ENCODE data around the gene BCKDHB. TPM values are rescaled to one million over a fixed set of nuclear protein-coding genes. Genes with fewer than 3 reads are reported as not detected.
A peak's percentile ranks its signal among the peaks of the same experiment; 100 is the strongest.

Gene BCKDHB
- polyA plus RNA-seq, 1 of the 3 experiments (the other 2 are of a cell fraction): 19.9 TPM

DNA sequence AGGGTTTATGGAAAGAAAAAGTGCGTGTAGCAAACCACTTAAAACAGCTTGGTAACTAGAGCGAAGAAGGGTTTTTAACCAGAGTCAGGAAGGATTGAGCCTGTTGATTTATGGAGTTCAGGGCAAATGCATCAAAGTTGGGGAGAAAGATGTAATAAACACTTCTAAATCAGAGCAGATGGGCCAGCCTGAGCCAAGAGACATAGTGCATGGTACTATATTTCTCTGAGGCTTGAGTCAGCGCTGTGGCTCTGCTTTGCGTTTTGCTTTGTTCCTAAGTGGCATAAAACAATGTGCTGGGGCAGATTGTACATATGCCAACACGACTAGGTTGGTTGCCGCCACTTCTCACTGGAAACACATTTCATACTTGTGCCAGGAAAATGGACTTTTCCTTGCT is 111.3 kb downstream of the BCKDHB start (continued):
- TF ChIP-seq POLR2AphosphoS5 (IDR thresholded peaks at IDR 0.05; ENCODE audit: low read depth, low read length) (no peak), FOSL2 (IDR thresholded peaks at IDR 0.05; ENCODE audit: borderline replicate concordance, low read depth) (peak; percentile 15; the same call in 1 of the 2 replicates), CHD2 (IDR thresholded peaks at IDR 0.05; ENCODE audit: low read length, partially characterized antibody) (no peak), TEAD4 (IDR thresholded peaks at IDR 0.05; ENCODE audit: borderline replicate concordance, insufficient read depth) (no peak), FOXJ3 (CRISPR knock-in tag; IDR thresholded peaks at IDR 0.05) (no peak), EP300 (IDR thresholded peaks at IDR 0.05; ENCODE audit: borderline replicate concordance in 1 of 2, low read depth in 1 of 2, low read length in 1 of 2) (peak in 1 of 2 experiments; percentile 20; a peak in 1 of 4 replicates), GABPA (IDR thresholded peaks at IDR 0.05; ENCODE audit: low read depth) (no peak)
- TF ChIP-seq, protein P1, sequence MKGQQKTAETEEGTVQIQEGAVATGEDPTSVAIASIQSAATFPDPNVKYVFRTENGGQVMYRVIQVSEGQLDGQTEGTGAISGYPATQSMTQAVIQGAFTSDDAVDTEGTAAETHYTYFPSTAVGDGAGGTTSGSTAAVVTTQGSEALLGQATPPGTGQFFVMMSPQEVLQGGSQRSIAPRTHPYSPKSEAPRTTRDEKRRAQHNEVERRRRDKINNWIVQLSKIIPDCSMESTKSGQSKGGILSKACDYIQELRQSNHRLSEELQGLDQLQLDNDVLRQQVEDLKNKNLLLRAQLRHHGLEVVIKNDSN (IDR thresholded peaks at IDR 0.05; ENCODE audit: borderline replicate concordance, low read depth): no peak

DNA sequence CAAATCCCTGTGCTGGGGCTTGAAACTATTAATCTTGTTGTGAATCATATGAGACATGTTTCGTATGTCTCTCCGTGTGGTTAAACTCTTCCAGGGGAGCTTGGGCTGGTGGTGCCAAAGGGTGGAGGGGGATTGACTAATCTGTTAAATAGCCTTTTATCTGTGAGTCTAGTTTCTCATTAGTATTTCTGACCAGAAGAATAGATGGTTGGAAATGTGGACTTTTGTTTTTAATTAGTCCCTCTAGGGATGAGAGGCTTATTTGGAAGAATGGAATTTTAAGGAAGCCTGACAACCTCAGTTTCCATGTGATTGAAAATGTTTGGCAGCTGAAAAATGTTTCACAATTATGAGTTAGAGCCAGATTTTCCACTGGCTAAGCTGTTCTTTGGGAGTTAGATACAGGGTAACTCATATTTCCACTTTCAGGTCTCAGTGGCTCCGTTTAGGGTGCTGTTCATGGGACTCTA is 117.3 kb downstream of the BCKDHB start:
- CTCF ChIA-PET: interaction anchor here (1.8 kb wide), 1 partner anchor 9 kb away, joined by 10 read pairs; no protein-coding TSS in a partner anchor
- POLR2A ChIA-PET: no interaction called here
- TF ChIP-seq SIN3A (IDR thresholded peaks at IDR 0.05; ENCODE audit: borderline replicate concordance, low read depth, low read length): no peak
- no peak for TF ChIP-seq NRF1 (IDR thresholded peaks at IDR 0.05; ENCODE audit: low read depth, low read length)
- TF ChIP-seq, protein P1 (IDR thresholded peaks at IDR 0.05; ENCODE audit: borderline replicate concordance, low read depth): no peak
- TF ChIP-seq, protein P2, sequence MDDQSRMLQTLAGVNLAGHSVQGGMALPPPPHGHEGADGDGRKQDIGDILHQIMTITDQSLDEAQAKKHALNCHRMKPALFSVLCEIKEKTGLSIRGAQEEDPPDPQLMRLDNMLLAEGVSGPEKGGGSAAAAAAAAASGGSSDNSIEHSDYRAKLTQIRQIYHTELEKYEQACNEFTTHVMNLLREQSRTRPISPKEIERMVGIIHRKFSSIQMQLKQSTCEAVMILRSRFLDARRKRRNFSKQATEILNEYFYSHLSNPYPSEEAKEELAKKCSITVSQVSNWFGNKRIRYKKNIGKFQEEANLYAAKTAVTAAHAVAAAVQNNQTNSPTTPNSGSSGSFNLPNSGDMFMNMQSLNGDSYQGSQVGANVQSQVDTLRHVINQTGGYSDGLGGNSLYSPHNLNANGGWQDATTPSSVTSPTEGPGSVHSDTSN (IDR thresholded peaks at IDR 0.05): no peak
- TF ChIP-seq, protein P3, sequence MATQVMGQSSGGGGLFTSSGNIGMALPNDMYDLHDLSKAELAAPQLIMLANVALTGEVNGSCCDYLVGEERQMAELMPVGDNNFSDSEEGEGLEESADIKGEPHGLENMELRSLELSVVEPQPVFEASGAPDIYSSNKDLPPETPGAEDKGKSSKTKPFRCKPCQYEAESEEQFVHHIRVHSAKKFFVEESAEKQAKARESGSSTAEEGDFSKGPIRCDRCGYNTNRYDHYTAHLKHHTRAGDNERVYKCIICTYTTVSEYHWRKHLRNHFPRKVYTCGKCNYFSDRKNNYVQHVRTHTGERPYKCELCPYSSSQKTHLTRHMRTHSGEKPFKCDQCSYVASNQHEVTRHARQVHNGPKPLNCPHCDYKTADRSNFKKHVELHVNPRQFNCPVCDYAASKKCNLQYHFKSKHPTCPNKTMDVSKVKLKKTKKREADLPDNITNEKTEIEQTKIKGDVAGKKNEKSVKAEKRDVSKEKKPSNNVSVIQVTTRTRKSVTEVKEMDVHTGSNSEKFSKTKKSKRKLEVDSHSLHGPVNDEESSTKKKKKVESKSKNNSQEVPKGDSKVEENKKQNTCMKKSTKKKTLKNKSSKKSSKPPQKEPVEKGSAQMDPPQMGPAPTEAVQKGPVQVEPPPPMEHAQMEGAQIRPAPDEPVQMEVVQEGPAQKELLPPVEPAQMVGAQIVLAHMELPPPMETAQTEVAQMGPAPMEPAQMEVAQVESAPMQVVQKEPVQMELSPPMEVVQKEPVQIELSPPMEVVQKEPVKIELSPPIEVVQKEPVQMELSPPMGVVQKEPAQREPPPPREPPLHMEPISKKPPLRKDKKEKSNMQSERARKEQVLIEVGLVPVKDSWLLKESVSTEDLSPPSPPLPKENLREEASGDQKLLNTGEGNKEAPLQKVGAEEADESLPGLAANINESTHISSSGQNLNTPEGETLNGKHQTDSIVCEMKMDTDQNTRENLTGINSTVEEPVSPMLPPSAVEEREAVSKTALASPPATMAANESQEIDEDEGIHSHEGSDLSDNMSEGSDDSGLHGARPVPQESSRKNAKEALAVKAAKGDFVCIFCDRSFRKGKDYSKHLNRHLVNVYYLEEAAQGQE (IDR thresholded peaks at IDR 0.05; ENCODE audit: low read depth, low read length): no peak
- TF ChIP-seq SMC3 (IDR thresholded peaks at IDR 0.05; ENCODE audit: low read depth, low read length): no peak
- TF ChIP-seq TCF12 (IDR thresholded peaks at IDR 0.05): 0 out of 2 replicates have a peak, but pooled peaks have one; percentile 19
- no peak for TF ChIP-seq EZH2phosphoT487 (IDR thresholded peaks at IDR 0.05; ENCODE audit: borderline replicate concordance, low read depth)
- TF ChIP-seq FOSL2 (IDR thresholded peaks at IDR 0.05; ENCODE audit: borderline replicate concordance, low read depth): peak; percentile 7; the same call in 1 of the 2 replicates
- TF ChIP-seq, protein P4, sequence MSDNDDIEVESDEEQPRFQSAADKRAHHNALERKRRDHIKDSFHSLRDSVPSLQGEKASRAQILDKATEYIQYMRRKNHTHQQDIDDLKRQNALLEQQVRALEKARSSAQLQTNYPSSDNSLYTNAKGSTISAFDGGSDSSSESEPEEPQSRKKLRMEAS (IDR thresholded peaks at IDR 0.05; ENCODE audit: low read depth): no peak
- TF ChIP-seq TAF1 (IDR thresholded peaks at IDR 0.05; ENCODE audit: borderline replicate concordance, low read depth, low read length): no peak
- no peak for TF ChIP-seq FOXM1 (IDR thresholded peaks at IDR 0.05; ENCODE audit: low read depth)
- TF ChIP-seq, protein P5, sequence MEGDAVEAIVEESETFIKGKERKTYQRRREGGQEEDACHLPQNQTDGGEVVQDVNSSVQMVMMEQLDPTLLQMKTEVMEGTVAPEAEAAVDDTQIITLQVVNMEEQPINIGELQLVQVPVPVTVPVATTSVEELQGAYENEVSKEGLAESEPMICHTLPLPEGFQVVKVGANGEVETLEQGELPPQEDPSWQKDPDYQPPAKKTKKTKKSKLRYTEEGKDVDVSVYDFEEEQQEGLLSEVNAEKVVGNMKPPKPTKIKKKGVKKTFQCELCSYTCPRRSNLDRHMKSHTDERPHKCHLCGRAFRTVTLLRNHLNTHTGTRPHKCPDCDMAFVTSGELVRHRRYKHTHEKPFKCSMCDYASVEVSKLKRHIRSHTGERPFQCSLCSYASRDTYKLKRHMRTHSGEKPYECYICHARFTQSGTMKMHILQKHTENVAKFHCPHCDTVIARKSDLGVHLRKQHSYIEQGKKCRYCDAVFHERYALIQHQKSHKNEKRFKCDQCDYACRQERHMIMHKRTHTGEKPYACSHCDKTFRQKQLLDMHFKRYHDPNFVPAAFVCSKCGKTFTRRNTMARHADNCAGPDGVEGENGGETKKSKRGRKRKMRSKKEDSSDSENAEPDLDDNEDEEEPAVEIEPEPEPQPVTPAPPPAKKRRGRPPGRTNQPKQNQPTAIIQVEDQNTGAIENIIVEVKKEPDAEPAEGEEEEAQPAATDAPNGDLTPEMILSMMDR (IDR thresholded peaks at IDR 0.05): no peak
- no peak for TF ChIP-seq JUND (IDR thresholded peaks at IDR 0.05)
- TF ChIP-seq TEAD4 (IDR thresholded peaks at IDR 0.05; ENCODE audit: borderline replicate concordance, insufficient read depth): no peak
- TF ChIP-seq RAD21 (IDR thresholded peaks at IDR 0.05; ENCODE audit: low read length): no peak
- TF ChIP-seq EP300 (IDR thresholded peaks at IDR 0.05; ENCODE audit: borderline replicate concordance in 1 of 2, low read depth in 1 of 2, low read length in 1 of 2): no peak
- no peak for TF ChIP-seq RXRA (IDR thresholded peaks at IDR 0.05; ENCODE audit: borderline replicate concordance, low read depth)
- TF ChIP-seq NFIC (IDR thresholded peaks at IDR 0.05; ENCODE audit: borderline replicate concordance): 0 out of 2 replicates have a peak, but pooled peaks have one; percentile 6
- no peak for TF ChIP-seq CHD2 (IDR thresholded peaks at IDR 0.05; ENCODE audit: low read length, partially characterized antibody)

More for the DNA sequence above, 117.3 kb downstream of the BCKDHB start:
- Histone ChIP-seq H3K27me3 (ENCODE audit: insufficient read depth) (no peaks in the 10 kb centered on the region), H4K20me1 (ENCODE audit: insufficient read depth) (no peaks in the 10 kb centered on the region), H3K9ac (no peak overlapping the region), H3K9me2 (no peaks in the 10 kb centered on the region), H3K36me3 (replicated peaks in 1 of 2; ENCODE audit: control insufficient read depth in 1 of 2, insufficient read depth in 2 of 2, low read length in 1 of 2) (peaks cover 0 to 8% of the 10 kb centered on the region in 2 experiments), H3K9me3 (no peaks in the 10 kb centered on the region), H3K4me3 (ENCODE audit: low read depth in 2 of 2, low read length in 1 of 2) (no peak overlapping the region), H2AFZ (ENCODE audit: low read depth) (no peak overlapping the region), H3K4me2 (no peak overlapping the region), H3K27ac (ENCODE audit: low read depth in 2 of 2, low read length in 1 of 2) (peak overlapping the region in 1 of 2 experiments; percentile 23; a peak in 3 of 4 replicates), H3F3A (replicated peaks; ENCODE audit: insufficient read depth) (no peaks in the 10 kb centered on the region), H3K4me1 (ENCODE audit: control insufficient read depth in 1 of 2, insufficient read depth in 2 of 2, low read depth in 1 of 2, low read length in 1 of 2) (no peaks in the 10 kb centered on the region; a peak in 1 of 4 replicates), H3K79me2 (ENCODE audit: insufficient read depth) (no peaks in the 10 kb centered on the region)
- DNase-seq: no peak
- 87% methylated on average over 3 of the region's 3 CpGs for WGBS (ENCODE audit: low lambda C conversion rate)

All from SK-N-SH (cell line).